Measurements from ENCODE around the gene FBXO33.
A peak's percentile ranks its signal among the peaks of the same experiment; 100 is the strongest.

FBXO33 gene

GRCh38 chr14:39430762-39431415 lies 1.3 kb downstream of the FBXO33 start:
- DNase-seq: peak; percentile 39 to 46 (median 41)

DNA sequence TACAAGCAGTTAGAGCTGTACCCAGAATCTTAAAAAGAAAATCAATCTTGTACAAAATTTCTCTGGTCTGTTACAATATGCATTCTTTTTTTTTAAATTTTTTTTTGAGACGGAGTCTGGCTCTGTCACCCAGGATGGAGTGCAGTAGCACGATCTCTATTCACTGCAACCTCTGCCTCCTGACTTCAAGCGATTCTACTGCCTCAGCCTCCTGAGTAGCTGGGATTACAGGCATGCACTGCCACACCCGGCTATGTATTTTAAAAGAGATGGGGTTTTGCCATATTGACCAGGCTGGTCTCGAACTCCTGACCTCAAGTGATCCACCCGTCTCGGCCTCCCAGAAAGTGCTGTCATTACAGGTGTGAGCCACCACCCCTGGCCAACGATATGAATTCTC lies 4.1 kb downstream of the FBXO33 start:
- DNase-seq: no peak

- DNase-seq: peak in 2 of 3 donors; percentile 26 to 32
Measured at GRCh38 chr14:39426605-39427004, 5.6 kb downstream of the FBXO33 start.

GRCh38 chr14:39425947-39426346 lies 6.3 kb downstream of the FBXO33 start:
- DNase-seq: no peak

DNA sequence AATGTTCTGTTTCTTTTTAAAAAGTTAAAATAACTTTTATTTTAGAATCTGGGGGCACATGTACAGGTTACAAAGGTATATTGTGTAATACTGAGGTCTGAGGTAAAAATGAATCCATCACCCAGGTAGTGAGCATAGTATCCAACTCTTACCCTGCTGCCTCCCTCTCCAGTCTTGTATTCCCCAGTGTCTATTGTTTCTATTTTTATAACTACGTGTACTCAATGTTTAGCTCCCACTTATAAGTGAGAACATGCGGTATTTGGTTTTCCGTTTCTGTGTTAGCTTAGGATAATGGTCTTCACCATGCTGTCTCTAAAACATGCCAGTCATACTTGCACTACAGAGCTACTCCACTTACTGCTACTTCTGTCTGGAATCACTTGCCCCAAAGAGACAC lies 8.4 kb downstream of the FBXO33 start:
- DNase-seq: no peak

DNA sequence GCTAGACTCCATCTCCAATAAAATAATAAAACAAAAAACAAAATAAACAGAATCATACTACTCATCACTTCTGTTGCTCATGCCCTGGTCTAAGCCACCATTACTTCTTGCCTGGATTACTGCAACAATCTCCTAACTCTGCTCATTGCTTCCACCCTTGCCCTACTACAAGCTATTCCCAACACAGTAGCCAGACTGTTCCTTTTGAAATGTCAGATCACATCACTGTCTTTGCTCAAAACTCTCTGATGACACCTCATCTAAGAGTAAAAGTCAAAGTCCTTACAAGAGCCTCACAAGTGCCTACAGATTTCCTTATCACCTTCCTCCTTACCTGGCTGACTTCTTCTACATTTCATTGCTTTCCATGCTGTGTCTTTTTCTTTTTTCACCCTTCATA lies 10.0 kb downstream of the FBXO33 start:
- no peak for DNase-seq

DNA sequence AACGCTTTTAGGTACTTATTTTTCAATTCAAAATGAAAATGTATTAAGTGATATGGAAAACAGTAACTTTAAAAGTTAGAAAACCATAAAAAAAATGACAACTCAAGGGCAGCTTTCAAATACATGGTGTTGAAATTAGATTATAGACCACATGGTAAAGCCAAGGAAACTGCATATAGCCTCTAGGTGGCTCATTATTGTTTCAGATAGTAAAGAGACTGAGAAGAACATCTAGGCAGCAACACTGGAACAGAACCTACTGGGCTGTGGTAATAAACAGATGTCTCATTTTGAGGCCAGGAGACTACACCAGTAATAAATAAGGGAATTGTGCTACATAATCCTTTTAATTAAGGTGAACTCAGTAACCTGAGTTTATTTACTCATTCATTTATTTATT lies 13.0 kb downstream of the FBXO33 start:
- DNase-seq: no peak

- DNase-seq: no peak
Measured at GRCh38 chr14:39417014-39417413, 15.2 kb downstream of the FBXO33 start.

DNA sequence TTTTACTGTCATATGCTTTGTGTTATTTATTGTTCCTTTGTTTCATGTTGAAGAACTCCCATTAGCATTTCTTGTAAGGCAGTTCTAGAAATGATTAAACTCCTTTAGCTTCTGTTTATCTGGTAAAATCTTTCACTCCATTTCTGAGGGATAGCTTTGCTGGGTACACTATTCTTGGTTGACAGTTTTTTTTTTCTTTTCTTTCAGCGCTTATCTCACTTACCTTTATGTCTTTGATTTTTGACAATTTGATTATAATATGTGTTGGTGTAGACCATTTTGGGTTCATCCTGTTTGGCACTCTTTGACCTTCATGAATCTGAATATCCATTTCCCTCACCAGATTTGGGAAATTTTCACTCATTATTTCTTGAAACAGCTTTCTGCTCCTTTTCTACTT lies 16.2 kb downstream of the FBXO33 start:
- DNase-seq: no peak

DNA sequence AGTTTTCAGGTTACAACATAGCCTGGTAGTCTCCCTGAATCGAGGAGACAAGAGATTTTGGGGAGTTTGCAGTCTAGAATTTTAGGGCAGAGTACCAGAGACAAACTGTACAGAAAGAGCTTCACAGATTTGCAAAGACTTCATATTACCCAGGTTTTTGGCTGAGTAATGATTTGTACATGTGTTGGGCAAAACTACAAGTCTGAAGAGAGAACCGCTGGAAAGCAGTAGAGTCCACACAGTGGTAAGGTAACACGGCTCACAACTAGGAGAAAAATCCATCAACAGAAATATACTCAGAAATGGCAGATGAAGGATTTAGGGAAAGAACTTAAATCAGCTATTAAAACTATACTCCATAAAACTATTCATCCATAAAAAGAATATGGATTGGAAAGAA lies 25.7 kb downstream of the FBXO33 start:
- no peak for DNase-seq

- DNase-seq: no peak
Measured at GRCh38 chr14:39398382-39398781, 33.9 kb downstream of the FBXO33 start.

- peak in 2 of 3 donors; percentile 10 to 28 for DNase-seq
Measured at GRCh38 chr14:39396448-39396847, 35.8 kb downstream of the FBXO33 start.

GRCh38 chr14:39395555-39396254 lies 36.5 kb downstream of the FBXO33 start:
- DNase-seq: no peak

DNA sequence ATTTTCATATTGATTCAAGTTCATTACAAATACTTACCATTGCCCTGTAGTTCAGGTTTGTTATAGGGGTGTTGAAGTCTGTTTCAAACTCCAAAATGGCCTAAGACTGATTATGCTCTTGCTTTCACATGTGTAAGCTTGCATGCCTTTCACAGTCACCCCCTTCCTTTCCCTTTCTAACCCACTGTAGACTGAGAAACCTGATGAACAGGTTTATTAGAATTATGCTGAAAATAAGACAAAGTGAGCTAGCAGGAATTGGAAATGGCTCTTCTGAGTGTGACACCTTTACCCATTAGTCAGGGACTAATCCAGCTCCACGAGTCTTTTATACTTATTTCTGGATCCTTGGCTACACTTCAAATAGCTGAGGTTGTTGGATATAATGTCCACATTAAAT lies 38.9 kb downstream of the FBXO33 start:
- no peak for DNase-seq

- DNase-seq: no peak
Measured at GRCh38 chr14:39384177-39384576, 48.1 kb downstream of the FBXO33 start.

GRCh38 chr14:39383741-39384140 lies 48.5 kb downstream of the FBXO33 start:
- DNase-seq: no peak

GRCh38 chr14:39383026-39383660 lies 49.1 kb downstream of the FBXO33 start:
- no peak for DNase-seq

DNA sequence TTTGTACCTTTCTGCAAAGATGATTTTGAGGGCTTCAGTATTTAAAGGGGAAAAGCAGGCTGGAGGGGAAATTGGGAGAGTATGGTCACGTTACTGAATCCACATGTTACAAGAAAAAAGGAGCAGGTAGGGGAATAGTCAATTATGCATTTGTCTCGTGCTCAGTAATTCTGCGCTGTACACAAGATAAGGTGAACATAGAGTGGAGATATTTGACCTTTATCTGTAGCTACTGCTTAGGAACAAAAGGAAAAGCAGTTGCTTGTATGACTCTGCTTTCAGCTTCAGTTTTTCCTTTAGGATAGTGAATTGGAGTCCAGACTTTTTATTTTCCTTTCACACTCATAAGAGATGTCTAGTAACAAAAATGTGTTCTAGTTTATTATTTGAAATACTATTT lies 49.8 kb downstream of the FBXO33 start:
- DNase-seq: no peak

GRCh38 chr14:39381366-39381765 lies 50.9 kb downstream of the FBXO33 start:
- no peak for DNase-seq

DNA sequence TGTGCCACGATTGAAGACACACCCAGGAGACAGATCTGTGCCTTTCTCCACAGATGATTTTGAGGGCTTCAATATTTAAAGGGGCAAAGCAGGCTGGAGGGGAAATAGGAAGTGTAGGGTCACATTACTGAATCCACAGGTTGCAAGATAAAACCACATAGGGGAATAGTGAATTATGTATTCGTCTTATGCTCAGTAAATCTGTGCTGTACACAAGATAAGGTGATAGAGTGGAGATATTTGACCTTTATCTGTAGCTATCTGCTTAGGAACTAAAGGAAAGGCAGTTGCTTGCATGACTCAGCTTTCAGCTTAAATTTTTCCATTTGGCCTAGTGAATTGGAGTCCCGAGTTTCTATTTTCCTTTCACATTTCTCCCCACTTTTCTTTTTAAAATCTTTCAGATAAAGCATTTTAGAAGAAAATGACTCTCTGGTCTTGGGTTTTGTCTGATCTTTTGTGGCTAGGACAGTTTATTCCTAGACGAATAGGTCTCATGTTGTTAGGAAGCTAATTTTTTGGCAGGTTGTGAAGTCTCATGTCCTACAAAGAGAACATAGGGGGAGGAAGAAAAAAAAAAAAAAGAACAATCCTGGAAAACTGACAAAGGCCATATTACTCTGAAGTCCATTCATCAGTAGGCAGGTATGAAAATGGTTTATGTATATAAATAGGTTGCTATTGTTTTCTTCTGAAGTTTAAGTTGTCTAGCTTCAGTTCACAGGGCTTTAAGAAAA lies 55.4 kb downstream of the FBXO33 start:
- DNase-seq: no peak

DNA sequence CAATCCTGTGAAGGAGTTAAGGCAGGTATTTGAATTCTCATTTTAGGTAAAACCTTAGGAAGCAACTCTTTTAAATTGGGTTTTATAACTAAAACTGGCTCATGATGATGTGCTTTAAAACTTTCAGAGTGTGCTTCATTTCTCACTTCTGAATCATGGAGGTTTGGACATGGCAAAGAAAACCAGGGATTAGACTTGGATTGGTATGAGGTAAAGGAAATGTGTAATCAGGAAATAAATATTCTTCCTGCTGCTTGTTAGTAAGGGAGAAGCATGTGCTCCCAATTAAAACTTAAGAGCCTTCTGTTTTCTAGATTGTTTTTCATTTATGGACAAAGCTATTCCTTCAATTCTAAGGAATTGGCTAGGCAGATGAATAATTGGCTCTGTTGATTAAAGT lies 57.4 kb downstream of the FBXO33 start:
- no peak for DNase-seq

GRCh38 chr14:39372656-39373055 lies 59.6 kb downstream of the FBXO33 start:
- DNase-seq: no peak

DNA sequence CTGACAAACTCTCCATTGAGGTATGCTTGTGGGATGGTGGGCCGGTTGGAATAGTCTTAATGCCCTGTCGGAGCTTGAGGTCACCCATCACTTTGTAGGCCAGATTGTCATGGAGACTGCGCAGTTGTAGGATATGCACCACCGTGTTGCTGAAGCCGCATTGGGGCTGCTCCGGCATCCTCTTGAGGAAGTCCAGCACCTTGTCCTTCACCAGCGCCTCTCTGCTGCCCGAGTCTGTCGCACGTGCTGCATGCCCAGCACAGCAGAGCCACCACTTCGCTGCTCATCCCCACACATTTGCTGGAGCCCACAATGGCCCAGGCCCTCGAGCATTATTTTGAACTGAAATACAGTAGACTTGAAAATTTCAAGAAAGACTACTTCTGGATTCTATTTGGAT lies 61.8 kb downstream of the FBXO33 start:
- DNase-seq: no peak

DNA sequence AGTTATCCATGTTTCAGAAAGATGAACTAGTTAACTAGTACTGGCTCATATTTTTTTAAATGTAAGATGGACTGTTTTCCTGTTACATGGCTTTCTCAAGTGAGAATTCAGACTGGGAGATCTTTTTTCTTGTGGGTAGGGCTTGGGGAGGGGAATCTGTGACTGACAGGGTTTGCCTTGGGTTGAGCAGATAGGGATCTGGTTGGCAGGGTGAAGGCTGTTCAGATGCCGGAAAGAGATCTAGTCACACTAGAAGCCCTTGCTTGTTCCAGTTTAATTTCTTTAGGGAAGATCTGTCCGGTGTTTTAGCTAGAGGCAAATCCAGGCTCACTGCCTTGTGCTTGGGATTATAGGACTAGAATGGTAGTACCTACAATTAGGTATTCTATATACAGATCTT lies 63.2 kb downstream of the FBXO33 start:
- no peak for DNase-seq

Data from suppressor macrophage treated with lipopolysaccharide for 1 hour (primary cell).